Measurements from ENCODE around the gene TSFM. TPM values are rescaled to one million over a fixed set of nuclear protein-coding genes. Genes with fewer than 3 reads are reported as not detected.
A peak's percentile ranks its signal among the peaks of the same experiment; 100 is the strongest.

TSFM gene
- total and polyA plus RNA-seq, 2 of the 13 experiments (the other 11 are each of a cell fraction or from before 2014, with no cell fraction given), result 29.8 to 68.3 TPM

- TF ChIP-seq, protein P1, sequence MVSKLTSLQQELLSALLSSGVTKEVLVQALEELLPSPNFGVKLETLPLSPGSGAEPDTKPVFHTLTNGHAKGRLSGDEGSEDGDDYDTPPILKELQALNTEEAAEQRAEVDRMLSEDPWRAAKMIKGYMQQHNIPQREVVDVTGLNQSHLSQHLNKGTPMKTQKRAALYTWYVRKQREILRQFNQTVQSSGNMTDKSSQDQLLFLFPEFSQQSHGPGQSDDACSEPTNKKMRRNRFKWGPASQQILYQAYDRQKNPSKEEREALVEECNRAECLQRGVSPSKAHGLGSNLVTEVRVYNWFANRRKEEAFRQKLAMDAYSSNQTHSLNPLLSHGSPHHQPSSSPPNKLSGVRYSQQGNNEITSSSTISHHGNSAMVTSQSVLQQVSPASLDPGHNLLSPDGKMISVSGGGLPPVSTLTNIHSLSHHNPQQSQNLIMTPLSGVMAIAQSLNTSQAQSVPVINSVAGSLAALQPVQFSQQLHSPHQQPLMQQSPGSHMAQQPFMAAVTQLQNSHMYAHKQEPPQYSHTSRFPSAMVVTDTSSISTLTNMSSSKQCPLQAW (CRISPR knock-in tag; IDR thresholded peaks at IDR 0.05), result peak; percentile 58; the same call in 1 of the 2 replicates
- TF ChIP-seq, protein P2, sequence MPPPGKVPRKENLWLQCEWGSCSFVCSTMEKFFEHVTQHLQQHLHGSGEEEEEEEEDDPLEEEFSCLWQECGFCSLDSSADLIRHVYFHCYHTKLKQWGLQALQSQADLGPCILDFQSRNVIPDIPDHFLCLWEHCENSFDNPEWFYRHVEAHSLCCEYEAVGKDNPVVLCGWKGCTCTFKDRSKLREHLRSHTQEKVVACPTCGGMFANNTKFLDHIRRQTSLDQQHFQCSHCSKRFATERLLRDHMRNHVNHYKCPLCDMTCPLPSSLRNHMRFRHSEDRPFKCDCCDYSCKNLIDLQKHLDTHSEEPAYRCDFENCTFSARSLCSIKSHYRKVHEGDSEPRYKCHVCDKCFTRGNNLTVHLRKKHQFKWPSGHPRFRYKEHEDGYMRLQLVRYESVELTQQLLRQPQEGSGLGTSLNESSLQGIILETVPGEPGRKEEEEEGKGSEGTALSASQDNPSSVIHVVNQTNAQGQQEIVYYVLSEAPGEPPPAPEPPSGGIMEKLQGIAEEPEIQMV (CRISPR knock-in tag; IDR thresholded peaks at IDR 0.05; ENCODE audit: low read depth), result no peak
- no peak for TF ChIP-seq IKZF4 (CRISPR knock-in tag; IDR thresholded peaks at IDR 0.05; ENCODE audit: borderline replicate concordance, low read depth, not compliant biosample characterization)
- TF ChIP-seq FOSL2 (CRISPR knock-in tag; IDR thresholded peaks at IDR 0.05), result peak; percentile 65; the same call in 1 of the 2 replicates
- TF ChIP-seq, protein P3, sequence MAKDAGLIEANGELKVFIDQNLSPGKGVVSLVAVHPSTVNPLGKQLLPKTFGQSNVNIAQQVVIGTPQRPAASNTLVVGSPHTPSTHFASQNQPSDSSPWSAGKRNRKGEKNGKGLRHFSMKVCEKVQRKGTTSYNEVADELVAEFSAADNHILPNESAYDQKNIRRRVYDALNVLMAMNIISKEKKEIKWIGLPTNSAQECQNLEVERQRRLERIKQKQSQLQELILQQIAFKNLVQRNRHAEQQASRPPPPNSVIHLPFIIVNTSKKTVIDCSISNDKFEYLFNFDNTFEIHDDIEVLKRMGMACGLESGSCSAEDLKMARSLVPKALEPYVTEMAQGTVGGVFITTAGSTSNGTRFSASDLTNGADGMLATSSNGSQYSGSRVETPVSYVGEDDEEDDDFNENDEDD (CRISPR knock-in tag; IDR thresholded peaks at IDR 0.05; ENCODE audit: borderline replicate concordance), result 0 out of 2 replicates have a peak, but pooled peaks have one; percentile 16
- TF ChIP-seq KAT2B (IDR thresholded peaks at IDR 0.05; ENCODE audit: borderline replicate concordance, low read depth, low read length), result no peak
- peak; percentile 22 for TF ChIP-seq ZNF564 (CRISPR knock-in tag; IDR thresholded peaks at IDR 0.05)
- TF ChIP-seq DDIT3 (CRISPR knock-in tag; IDR thresholded peaks at IDR 0.05), result no peak
- TF ChIP-seq, protein P4, sequence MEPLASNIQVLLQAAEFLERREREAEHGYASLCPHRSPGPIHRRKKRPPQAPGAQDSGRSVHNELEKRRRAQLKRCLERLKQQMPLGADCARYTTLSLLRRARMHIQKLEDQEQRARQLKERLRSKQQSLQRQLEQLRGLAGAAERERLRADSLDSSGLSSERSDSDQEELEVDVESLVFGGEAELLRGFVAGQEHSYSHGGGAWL (CRISPR knock-in tag; IDR thresholded peaks at IDR 0.05), result peak; percentile 79; the same call in 1 of the 2 replicates
- peak; percentile 88 for TF ChIP-seq RBFOX2 (IDR thresholded peaks at IDR 0.05; ENCODE audit: low read depth, low read length)
- peak; percentile 88 for TF ChIP-seq AGO2 (optimal IDR thresholded peaks at IDR 0.05; ENCODE audit: low read depth, low read length)
- no peak for TF ChIP-seq CBX2 (IDR thresholded peaks at IDR 0.05; ENCODE audit: low read depth, low read length)
- no peak for TF ChIP-seq CBX2 (CRISPR knock-in tag; IDR thresholded peaks at IDR 0.05; ENCODE audit: low read depth)
- TF ChIP-seq POGZ (CRISPR knock-in tag; IDR thresholded peaks at IDR 0.05), result peak; percentile 70
- TF ChIP-seq ZNF749 (CRISPR knock-in tag; IDR thresholded peaks at IDR 0.05; ENCODE audit: borderline replicate concordance), result peak; percentile 37; the same call in 1 of the 2 replicates
- TF ChIP-seq SOX5 (CRISPR knock-in tag; IDR thresholded peaks at IDR 0.05; ENCODE audit: borderline replicate concordance), result no peak; the same call in none of the 2 replicates
- peak; percentile 84 for TF ChIP-seq IKZF5 (CRISPR knock-in tag; IDR thresholded peaks at IDR 0.05)
- TF ChIP-seq KLF16 (CRISPR knock-in tag; IDR thresholded peaks at IDR 0.05), result peak in 1 of 2 experiments; percentile 76; a peak in 1 of 4 replicates
- TF ChIP-seq CCDC6 (CRISPR knock-in tag; IDR thresholded peaks at IDR 0.05), result no peak
- peak; percentile 65 for TF ChIP-seq CEBPB (IDR thresholded peaks at IDR 0.05; ENCODE audit: borderline replicate concordance, low read depth, low read length)
- no peak for TF ChIP-seq HCFC1 (IDR thresholded peaks at IDR 0.05; ENCODE audit: low read depth, low read length)
- TF ChIP-seq ZNF432 (CRISPR knock-in tag; IDR thresholded peaks at IDR 0.05; ENCODE audit: borderline replicate concordance), result no peak
Measured at GRCh38 chr12:57845478-57846284, 63.1 kb downstream of the TSFM start (continued).
